Lung (tissue), 12 donors: ENCODE measurements around the gene TBPL1. TPM values are rescaled to one million over a fixed set of nuclear protein-coding genes. Genes with fewer than 3 reads are reported as not detected.

ENCODE experiments used
- ATAC-seq: fragments of 200-7000 bp; cut with Tn5 transposase; one replicate; pipeline ENCODE4 v1.9.1; 2020; ENCODE audit warnings: moderate number of reproducible peaks; ENCODE audit not compliant: insufficient read depth, low FRiP score
- DNase-seq, 3 donors: peaks; one replicate each; pipeline ENCODE4 v3.0.0-alpha.2; 2013 to 2017
- H3K27ac ChIP-seq, 2 donors: one replicate each; pipeline ENCODE4 v1.5.1; 2013; ENCODE audit warnings: mild to moderate bottlenecking in 2 of 2, moderate library complexity in 2 of 2, control low read depth in 1 of 2, inconsistent platforms in 1 of 2, low read depth in 1 of 2, low read length in 1 of 2
- H3K27me3 ChIP-seq, 3 donors: one replicate each; pipeline ENCODE4 v1.5.1; 2013; ENCODE audit warnings: low read length in 2 of 3; ENCODE audit not compliant: control insufficient read depth in 3 of 3, insufficient read depth in 3 of 3
- H3K36me3 ChIP-seq, 4 donors: one replicate each; pipeline ENCODE4 v1.5.1; 2013; ENCODE audit warnings: low read length in 4 of 4, mild to moderate bottlenecking in 1 of 4, moderate library complexity in 1 of 4; ENCODE audit not compliant: control insufficient read depth in 4 of 4, insufficient read depth in 4 of 4
- H3K4me1 ChIP-seq, 5 donors: one replicate each; pipeline ENCODE4 v1.5.1; 2013; ENCODE audit warnings: low read length in 5 of 5, mild to moderate bottlenecking in 2 of 5, moderate library complexity in 1 of 5; ENCODE audit not compliant: control insufficient read depth in 5 of 5, insufficient read depth in 5 of 5
- H3K4me3 ChIP-seq: one replicate; pipeline ENCODE4 v1.5.1; 2013; ENCODE audit warnings: mild to moderate bottlenecking, control low read depth, moderate library complexity
- H3K9ac ChIP-seq, 2 donors: one replicate each; pipeline ENCODE4 v1.5.1; 2013; ENCODE audit warnings: low read length in 2 of 2, control low read depth in 1 of 2; ENCODE audit not compliant: insufficient read depth in 1 of 2
- H3K9me3 ChIP-seq, 4 donors: one replicate each; pipeline ENCODE4 v1.5.1; 2013; ENCODE audit warnings: low read length in 3 of 4, mild to moderate bottlenecking in 1 of 4, moderate library complexity in 1 of 4; ENCODE audit not compliant: control insufficient read depth in 4 of 4, insufficient read depth in 3 of 4
- CTCF ChIP-seq: IDR thresholded peaks from 2 replicates; pipeline ENCODE4 v1.5.1; 2012; ENCODE audit warnings: mild to moderate bottlenecking; ENCODE audit errors: control extremely low read depth, extremely low read depth
- WGBS, 2 donors: extraction: QIAGEN DNeasy Blood & Tissue Kit; methylation state at CpG; one replicate each; pipeline ENCODE4 v1.1.7; 2013; 5-methylcytosine and 5-hydroxymethylcytosine counted together
- polyA plus RNA-seq, 2 donors: library from polyadenylated mRNA; stranded (reverse); fragments of 200-250 nt; gene quantifications; one replicate each; pipeline ENCODE4 v1.2.1, GENCODE V29; 2013
- total RNA-seq, 2 donors: library from RNA; depleted of rRNA in 1 of 2; stranded (reverse); fragments of >200 nt in 1 of 2; gene quantifications; one replicate each; pipeline ENCODE4 v1.2.1, GENCODE V29; 2014 to 2021
- donor health status: control.
- donor health status: control.
- donor health status: Bipolar disorder and iron deficiency.
- donor health status: healthy.
- donor health status: DM: yes; HTN: yes; CAD: no.

The TBPL1 gene
- total and polyA plus RNA-seq, 4 donors = 20.4 to 31.3 (median 23.0) TPM

- no peak overlapping the region for H3K9ac ChIP-seq
- 52 to 65% methylated on average over 6 of the region's 6 CpGs for WGBS, 2 donors
- peaks cover 0 to 7% (median 1%) of the 10 kb centered on the region in 4 donors for H3K36me3 ChIP-seq
- ATAC-seq (no peak), DNase-seq (peak; percentile 22 to 88 (median 80))
- no peak for TF ChIP-seq CTCF
- H3K27ac ChIP-seq = peak overlapping the region; percentile 22 to 26
- H3K9me3 ChIP-seq = no peaks in the 10 kb centered on the region
- H3K4me1 ChIP-seq = peaks cover 0 to 29% (median 2%) of the 10 kb centered on the region in 5 donors
- H3K4me3 ChIP-seq = no peak overlapping the region
- no peaks in the 10 kb centered on the region for H3K27me3 ChIP-seq
Observed at GRCh38 chr6:134029495-134030455, 76.8 kb downstream of the TBPL1 start.

GRCh38 chr6:134031696-134032255 lies 78.8 kb downstream of the TBPL1 start:
- no peak for DNase-seq
- ATAC-seq = no peak
- Histone ChIP-seq H3K9me3 (no peaks in the 10 kb centered on the region), H3K4me1 (peaks cover 2 to 44% (median 10%) of the 10 kb centered on the region in 5 donors), H3K9ac (no peak overlapping the region), H3K4me3 (no peak overlapping the region), H3K27me3 (no peaks in the 10 kb centered on the region), H3K27ac (no peak overlapping the region), H3K36me3 (peaks cover 0 to 4% (median 1%) of the 10 kb centered on the region in 4 donors)
- 74 to 76% methylated on average over 2 of the region's 2 CpGs for WGBS, 2 donors
- no peak for TF ChIP-seq CTCF

GRCh38 chr6:134034478-134034877 lies 81.5 kb downstream of the TBPL1 start:
- H3K4me1 ChIP-seq = peaks cover 2 to 40% (median 10%) of the 10 kb centered on the region in 5 donors
- no peak for TF ChIP-seq CTCF
- H3K27ac ChIP-seq = no peak overlapping the region
- DNase-seq = no peak
- no peaks in the 10 kb centered on the region for H3K36me3 ChIP-seq
- no peak overlapping the region for H3K9ac ChIP-seq
- ATAC-seq = no peak
- no peak overlapping the region for H3K4me3 ChIP-seq
- WGBS, 2 donors = 50 to 70% methylated on average over 1 of the region's 1 CpG
- H3K9me3 ChIP-seq = no peaks in the 10 kb centered on the region
- no peaks in the 10 kb centered on the region for H3K27me3 ChIP-seq
